PFSK-1 (cell line): ENCODE measurements around the gene RBP7.

Source experiments
- POLR2AphosphoS5 ChIP-seq: IDR thresholded peaks from 2 replicates; pipeline ENCODE4 v1.6.1; 2012; ENCODE audit warnings: low read depth, mild to moderate bottlenecking, control low read depth, low read length, moderate library complexity
- TAF1 ChIP-seq: IDR thresholded peaks from 2 replicates; pipeline ENCODE4 v1.6.1; 2012; ENCODE audit warnings: low read length, control low read depth, borderline replicate concordance; ENCODE audit not compliant: insufficient read depth
- TF ChIP-seq, protein P1 (sequence below), 2 experiments: IDR thresholded peaks; 2 replicates each; pipeline versions ENCODE4 v1.6.1 to v1.8.0; 2011 to 2012; ENCODE audit warnings: low read depth in 2 of 2, low read length in 2 of 2, control low read depth in 1 of 2, inconsistent platforms in 1 of 2, mild to moderate bottlenecking in 1 of 2, moderate library complexity in 1 of 2; ENCODE audit not compliant: insufficient read depth in 1 of 2

DNA sequence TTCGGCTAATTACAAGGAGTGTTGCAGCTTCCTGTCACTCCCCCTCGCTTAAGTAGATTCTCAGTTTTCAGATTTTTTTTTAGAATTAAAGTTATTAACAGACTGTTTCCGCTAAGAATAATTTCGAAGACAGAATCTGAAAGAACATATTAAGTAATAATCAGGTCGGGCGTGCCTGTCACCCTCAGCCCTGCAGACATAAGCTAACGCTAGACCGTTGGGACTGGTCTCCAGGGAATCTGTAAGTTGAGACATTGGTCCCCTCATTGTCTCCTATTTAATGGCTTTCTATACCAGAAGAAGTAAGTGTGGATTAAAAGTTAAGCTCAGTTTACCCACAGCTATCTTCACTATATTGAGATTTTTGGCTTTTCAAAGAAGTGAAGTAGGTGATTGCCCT lies 39.3 kb upstream of the RBP7 start:
- TF ChIP-seq TAF1 (no peak), POLR2AphosphoS5 (no peak)
- TF ChIP-seq, protein P1, sequence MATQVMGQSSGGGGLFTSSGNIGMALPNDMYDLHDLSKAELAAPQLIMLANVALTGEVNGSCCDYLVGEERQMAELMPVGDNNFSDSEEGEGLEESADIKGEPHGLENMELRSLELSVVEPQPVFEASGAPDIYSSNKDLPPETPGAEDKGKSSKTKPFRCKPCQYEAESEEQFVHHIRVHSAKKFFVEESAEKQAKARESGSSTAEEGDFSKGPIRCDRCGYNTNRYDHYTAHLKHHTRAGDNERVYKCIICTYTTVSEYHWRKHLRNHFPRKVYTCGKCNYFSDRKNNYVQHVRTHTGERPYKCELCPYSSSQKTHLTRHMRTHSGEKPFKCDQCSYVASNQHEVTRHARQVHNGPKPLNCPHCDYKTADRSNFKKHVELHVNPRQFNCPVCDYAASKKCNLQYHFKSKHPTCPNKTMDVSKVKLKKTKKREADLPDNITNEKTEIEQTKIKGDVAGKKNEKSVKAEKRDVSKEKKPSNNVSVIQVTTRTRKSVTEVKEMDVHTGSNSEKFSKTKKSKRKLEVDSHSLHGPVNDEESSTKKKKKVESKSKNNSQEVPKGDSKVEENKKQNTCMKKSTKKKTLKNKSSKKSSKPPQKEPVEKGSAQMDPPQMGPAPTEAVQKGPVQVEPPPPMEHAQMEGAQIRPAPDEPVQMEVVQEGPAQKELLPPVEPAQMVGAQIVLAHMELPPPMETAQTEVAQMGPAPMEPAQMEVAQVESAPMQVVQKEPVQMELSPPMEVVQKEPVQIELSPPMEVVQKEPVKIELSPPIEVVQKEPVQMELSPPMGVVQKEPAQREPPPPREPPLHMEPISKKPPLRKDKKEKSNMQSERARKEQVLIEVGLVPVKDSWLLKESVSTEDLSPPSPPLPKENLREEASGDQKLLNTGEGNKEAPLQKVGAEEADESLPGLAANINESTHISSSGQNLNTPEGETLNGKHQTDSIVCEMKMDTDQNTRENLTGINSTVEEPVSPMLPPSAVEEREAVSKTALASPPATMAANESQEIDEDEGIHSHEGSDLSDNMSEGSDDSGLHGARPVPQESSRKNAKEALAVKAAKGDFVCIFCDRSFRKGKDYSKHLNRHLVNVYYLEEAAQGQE (IDR thresholded peaks at IDR 0.05; ENCODE audit: insufficient read depth in 1 of 2, low read depth in 2 of 2, low read length in 2 of 2) = no peak
